LNCAP (cell line): Measurements from ENCODE around the gene ZNF845.

Experiments used
- TF ChIP-seq, protein P1 (sequence below): fragments of 450-650 bp; IDR thresholded peaks from 2 replicates; pipeline ENCODE4 v1.5.1; 2017; ENCODE audit warnings: mild to moderate bottlenecking

The ZNF845 gene

DNA sequence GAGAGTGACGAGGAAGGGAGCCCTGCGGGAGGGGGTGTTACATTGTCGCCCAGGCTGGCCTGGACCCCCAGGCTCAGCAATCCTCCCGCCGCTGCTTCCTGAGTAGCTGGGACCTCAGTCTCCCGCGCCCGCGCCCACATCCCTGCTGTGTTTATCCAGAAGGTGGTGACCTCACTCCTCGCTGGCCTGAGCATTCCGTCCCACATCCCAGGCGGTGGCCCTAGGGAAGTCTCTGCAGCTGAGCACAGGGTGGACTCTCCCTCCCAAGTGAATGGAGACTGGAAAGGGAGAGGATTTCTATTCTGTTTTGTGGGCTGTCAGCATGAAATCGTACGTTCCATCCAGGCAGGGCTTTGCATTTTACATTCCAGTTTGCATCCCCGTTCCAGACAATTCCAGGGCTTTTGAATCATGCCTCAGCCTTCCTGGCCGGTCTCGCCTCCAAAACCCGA is 61.0 kb downstream of the ZNF845 start:
- TF ChIP-seq, protein P1, sequence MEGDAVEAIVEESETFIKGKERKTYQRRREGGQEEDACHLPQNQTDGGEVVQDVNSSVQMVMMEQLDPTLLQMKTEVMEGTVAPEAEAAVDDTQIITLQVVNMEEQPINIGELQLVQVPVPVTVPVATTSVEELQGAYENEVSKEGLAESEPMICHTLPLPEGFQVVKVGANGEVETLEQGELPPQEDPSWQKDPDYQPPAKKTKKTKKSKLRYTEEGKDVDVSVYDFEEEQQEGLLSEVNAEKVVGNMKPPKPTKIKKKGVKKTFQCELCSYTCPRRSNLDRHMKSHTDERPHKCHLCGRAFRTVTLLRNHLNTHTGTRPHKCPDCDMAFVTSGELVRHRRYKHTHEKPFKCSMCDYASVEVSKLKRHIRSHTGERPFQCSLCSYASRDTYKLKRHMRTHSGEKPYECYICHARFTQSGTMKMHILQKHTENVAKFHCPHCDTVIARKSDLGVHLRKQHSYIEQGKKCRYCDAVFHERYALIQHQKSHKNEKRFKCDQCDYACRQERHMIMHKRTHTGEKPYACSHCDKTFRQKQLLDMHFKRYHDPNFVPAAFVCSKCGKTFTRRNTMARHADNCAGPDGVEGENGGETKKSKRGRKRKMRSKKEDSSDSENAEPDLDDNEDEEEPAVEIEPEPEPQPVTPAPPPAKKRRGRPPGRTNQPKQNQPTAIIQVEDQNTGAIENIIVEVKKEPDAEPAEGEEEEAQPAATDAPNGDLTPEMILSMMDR, result no peak

GRCh38 chr19:53394974-53395839 is 61.7 kb downstream of the ZNF845 start, which contains the start of gene ZNF765:
ZNF765 (plus strand) TSS chr19:53395149; CDS start chr19:53398016, 2,867 bp downstream.
- TF ChIP-seq, protein P1, result peak; percentile 33; the same call in 1 of the 2 replicates

DNA sequence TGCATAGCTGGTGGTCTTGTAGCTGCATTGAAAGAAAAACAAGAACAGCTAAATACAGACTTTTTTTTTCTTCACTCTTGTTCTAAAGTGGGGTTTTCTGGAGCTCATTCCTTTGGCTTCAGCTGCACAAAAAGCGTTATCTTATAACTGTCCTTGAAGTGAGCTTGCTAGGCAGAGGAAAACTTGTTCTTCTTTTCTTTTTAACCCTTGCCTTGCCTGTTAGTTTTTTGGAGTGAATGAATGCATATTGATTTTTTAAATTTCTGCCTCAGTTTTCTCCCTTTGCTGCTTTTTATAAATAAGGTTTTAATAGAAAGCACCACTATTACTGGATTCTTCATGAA is 62.9 kb downstream of the ZNF845 start:
- TF ChIP-seq, protein P1, result no peak
